ENCODE measurements around the gene RRAGD. TPM values are rescaled to one million over a fixed set of nuclear protein-coding genes. Genes with fewer than 3 reads are reported as not detected.
A peak's percentile ranks its signal among the peaks of the same experiment; 100 is the strongest.

Gene RRAGD
- total and polyA plus RNA-seq, 2 experiments from 2014 or later: 11.8 to 28.1 TPM

DNA sequence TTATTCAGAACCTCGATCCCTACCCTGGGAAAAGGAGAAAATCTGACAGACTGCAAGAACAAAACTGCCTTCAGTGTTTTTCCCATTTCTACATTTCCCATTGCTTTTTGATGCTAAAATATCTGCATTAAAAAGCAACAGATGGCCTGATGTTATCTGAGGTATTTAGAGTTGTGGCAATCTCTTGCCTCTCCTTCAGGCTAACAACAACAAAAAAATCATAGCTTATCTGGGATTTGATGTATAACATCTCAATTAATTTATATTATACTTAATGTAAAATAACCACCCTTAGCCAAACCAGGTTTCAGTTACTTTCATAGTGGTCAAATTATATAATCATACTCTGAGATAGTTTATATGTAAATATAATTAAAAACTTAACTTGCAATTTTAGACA lies 81.2 kb downstream of the RRAGD start:
- no peaks in the 10 kb centered on the region for H4K20me1 ChIP-seq (ENCODE audit: insufficient read depth, poor library complexity, severe bottlenecking)
- WGBS (ENCODE audit: low lambda C conversion rate, missing lambda C conversion rate): 92% methylated on average over 1 of the region's 1 CpG
- no peak for TF ChIP-seq EZH2phosphoT487 (IDR thresholded peaks at IDR 0.05; ENCODE audit: low read depth, severe bottlenecking, unreplicated experiment)
- TF ChIP-seq EZH2 (IDR thresholded peaks at IDR 0.05; ENCODE audit: borderline replicate concordance): no peak
- TF ChIP-seq, protein P1, sequence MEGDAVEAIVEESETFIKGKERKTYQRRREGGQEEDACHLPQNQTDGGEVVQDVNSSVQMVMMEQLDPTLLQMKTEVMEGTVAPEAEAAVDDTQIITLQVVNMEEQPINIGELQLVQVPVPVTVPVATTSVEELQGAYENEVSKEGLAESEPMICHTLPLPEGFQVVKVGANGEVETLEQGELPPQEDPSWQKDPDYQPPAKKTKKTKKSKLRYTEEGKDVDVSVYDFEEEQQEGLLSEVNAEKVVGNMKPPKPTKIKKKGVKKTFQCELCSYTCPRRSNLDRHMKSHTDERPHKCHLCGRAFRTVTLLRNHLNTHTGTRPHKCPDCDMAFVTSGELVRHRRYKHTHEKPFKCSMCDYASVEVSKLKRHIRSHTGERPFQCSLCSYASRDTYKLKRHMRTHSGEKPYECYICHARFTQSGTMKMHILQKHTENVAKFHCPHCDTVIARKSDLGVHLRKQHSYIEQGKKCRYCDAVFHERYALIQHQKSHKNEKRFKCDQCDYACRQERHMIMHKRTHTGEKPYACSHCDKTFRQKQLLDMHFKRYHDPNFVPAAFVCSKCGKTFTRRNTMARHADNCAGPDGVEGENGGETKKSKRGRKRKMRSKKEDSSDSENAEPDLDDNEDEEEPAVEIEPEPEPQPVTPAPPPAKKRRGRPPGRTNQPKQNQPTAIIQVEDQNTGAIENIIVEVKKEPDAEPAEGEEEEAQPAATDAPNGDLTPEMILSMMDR (IDR thresholded peaks at IDR 0.05; ENCODE audit: poor library complexity): no peak
- no peak overlapping the region for H2AFZ ChIP-seq
- H3K36me3 ChIP-seq (replicated peaks; ENCODE audit: insufficient read depth, low read depth): no peaks in the 10 kb centered on the region
- no peaks in the 10 kb centered on the region for H3K79me2 ChIP-seq
- no peak overlapping the region for H3K4me2 ChIP-seq
- H3K27me3 ChIP-seq: no peaks in the 10 kb centered on the region
- H3K4me1 ChIP-seq (ENCODE audit: insufficient read depth): no peaks in the 10 kb centered on the region
- H3K9me2 ChIP-seq (replicated peaks; ENCODE audit: insufficient read depth): no peaks in the 10 kb centered on the region
- DNase-seq (ENCODE audit: low spot score): no peak
- no peaks in the 10 kb centered on the region for H3K9me3 ChIP-seq (ENCODE audit: low read depth)
- H3K27ac ChIP-seq: no peak overlapping the region
- H3K4me3 ChIP-seq: no peak overlapping the region

GRCh38 chr6:89328976-89329375 lies 83.1 kb downstream of the RRAGD start:
- TF ChIP-seq EZH2 (IDR thresholded peaks at IDR 0.05; ENCODE audit: borderline replicate concordance) (no peak), EZH2phosphoT487 (IDR thresholded peaks at IDR 0.05; ENCODE audit: low read depth, severe bottlenecking, unreplicated experiment) (no peak)
- TF ChIP-seq, protein P1 (IDR thresholded peaks at IDR 0.05; ENCODE audit: poor library complexity): no peak
- Histone ChIP-seq H4K20me1 (ENCODE audit: insufficient read depth, poor library complexity, severe bottlenecking) (no peaks in the 10 kb centered on the region), H3K9me2 (replicated peaks; ENCODE audit: insufficient read depth) (no peaks in the 10 kb centered on the region), H3K36me3 (replicated peaks; ENCODE audit: insufficient read depth, low read depth) (no peaks in the 10 kb centered on the region), H3K4me2 (no peak overlapping the region), H3K4me1 (ENCODE audit: insufficient read depth) (peaks cover 2% of the 10 kb centered on the region), H3K4me3 (no peak overlapping the region), H3K27me3 (no peaks in the 10 kb centered on the region), H3K9me3 (ENCODE audit: low read depth) (no peaks in the 10 kb centered on the region), H3K27ac (no peak overlapping the region), H2AFZ (no peak overlapping the region), H3K79me2 (no peaks in the 10 kb centered on the region)
- DNase-seq (ENCODE audit: low spot score): no peak
- WGBS (ENCODE audit: low lambda C conversion rate, missing lambda C conversion rate): 94% methylated on average over 1 of the region's 1 CpG

DNA sequence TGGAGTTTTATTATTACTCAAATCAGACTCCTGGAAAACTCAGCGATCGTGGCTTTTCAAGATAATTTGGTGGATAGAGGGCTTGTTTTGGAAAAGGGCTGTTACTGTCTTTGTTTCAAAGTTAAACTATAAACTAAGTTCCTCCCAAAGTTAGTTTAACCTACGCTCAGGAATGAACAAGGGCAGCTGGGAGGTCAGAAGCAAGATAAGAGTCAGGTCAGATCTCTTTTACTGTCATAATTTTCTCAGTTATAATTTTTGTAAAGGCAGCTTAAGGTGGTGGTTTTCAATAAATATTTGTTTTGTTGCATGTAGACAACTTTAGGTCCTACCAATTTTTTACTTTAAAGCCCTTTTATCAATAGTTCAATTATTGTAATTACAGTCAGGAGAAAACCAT lies 87.8 kb downstream of the RRAGD start:
- no peaks in the 10 kb centered on the region for H3K9me3 ChIP-seq (ENCODE audit: low read depth)
- 53% methylated on average over 3 of the region's 3 CpGs for WGBS (ENCODE audit: low lambda C conversion rate, missing lambda C conversion rate)
- H3K4me1 ChIP-seq (ENCODE audit: insufficient read depth): peaks cover 7% of the 10 kb centered on the region
- DNase-seq (ENCODE audit: low spot score): no peak
- peak overlapping the region; percentile 25 for H3K4me2 ChIP-seq
- peaks cover 2% of the 10 kb centered on the region for H3K79me2 ChIP-seq
- H3K27me3 ChIP-seq: no peaks in the 10 kb centered on the region
- H3K9me2 ChIP-seq (replicated peaks; ENCODE audit: insufficient read depth): no peaks in the 10 kb centered on the region
- H3K27ac ChIP-seq: peak overlapping the region; percentile 51
- H3K36me3 ChIP-seq (replicated peaks; ENCODE audit: insufficient read depth, low read depth): no peaks in the 10 kb centered on the region
- H4K20me1 ChIP-seq (ENCODE audit: insufficient read depth, poor library complexity, severe bottlenecking): no peaks in the 10 kb centered on the region
- no peak overlapping the region for H3K4me3 ChIP-seq
- no peak overlapping the region for H2AFZ ChIP-seq
- TF ChIP-seq, protein P1 (IDR thresholded peaks at IDR 0.05; ENCODE audit: poor library complexity): no peak
- TF ChIP-seq EZH2 (IDR thresholded peaks at IDR 0.05; ENCODE audit: borderline replicate concordance): no peak

GRCh38 chr6:89323511-89323971 lies 88.5 kb downstream of the RRAGD start:
- Histone ChIP-seq H3K4me3 (no peak overlapping the region), H4K20me1 (ENCODE audit: insufficient read depth, poor library complexity, severe bottlenecking) (no peaks in the 10 kb centered on the region), H3K4me2 (peak overlapping the region; percentile 25), H3K79me2 (peaks cover 3% of the 10 kb centered on the region), H3K27ac (peak overlapping the region; percentile 51), H2AFZ (no peak overlapping the region), H3K9me3 (ENCODE audit: low read depth) (no peaks in the 10 kb centered on the region), H3K9me2 (replicated peaks; ENCODE audit: insufficient read depth) (no peaks in the 10 kb centered on the region), H3K4me1 (ENCODE audit: insufficient read depth) (peaks cover 7% of the 10 kb centered on the region), H3K36me3 (replicated peaks; ENCODE audit: insufficient read depth, low read depth) (no peaks in the 10 kb centered on the region), H3K27me3 (no peaks in the 10 kb centered on the region)
- DNase-seq (ENCODE audit: low spot score): no peak
- WGBS (ENCODE audit: low lambda C conversion rate, missing lambda C conversion rate): 60% methylated on average over 3 of the region's 3 CpGs
- TF ChIP-seq EZH2phosphoT487 (IDR thresholded peaks at IDR 0.05; ENCODE audit: low read depth, severe bottlenecking, unreplicated experiment): no peak
- TF ChIP-seq, protein P1 (IDR thresholded peaks at IDR 0.05; ENCODE audit: poor library complexity): no peak
- TF ChIP-seq EZH2 (IDR thresholded peaks at IDR 0.05; ENCODE audit: borderline replicate concordance): no peak

All from hepatocyte (in vitro differentiated cells).